Fibroblast of pulmonary artery (primary cell): Measurements from ENCODE around the gene SLC2A10.

Experiments used
- DNase-seq: peaks from one replicate; pipeline ENCODE4 v3.0.0-alpha.2; 2010; ENCODE audit warnings: low read depth
- H3K4me3 ChIP-seq: replicated peaks from 2 replicates; pipeline ENCODE4 v1.5.1; 2011; ENCODE audit warnings: low read depth, mild to moderate bottlenecking, control low read depth, low read length, moderate library complexity
- TF ChIP-seq, protein P1 (sequence below): IDR thresholded peaks from 2 replicates; pipeline ENCODE4 v1.5.1; 2011; ENCODE audit warnings: mild to moderate bottlenecking, control low read depth, low read length, inconsistent platforms; ENCODE audit errors: missing control alignments

SLC2A10 gene

DNA sequence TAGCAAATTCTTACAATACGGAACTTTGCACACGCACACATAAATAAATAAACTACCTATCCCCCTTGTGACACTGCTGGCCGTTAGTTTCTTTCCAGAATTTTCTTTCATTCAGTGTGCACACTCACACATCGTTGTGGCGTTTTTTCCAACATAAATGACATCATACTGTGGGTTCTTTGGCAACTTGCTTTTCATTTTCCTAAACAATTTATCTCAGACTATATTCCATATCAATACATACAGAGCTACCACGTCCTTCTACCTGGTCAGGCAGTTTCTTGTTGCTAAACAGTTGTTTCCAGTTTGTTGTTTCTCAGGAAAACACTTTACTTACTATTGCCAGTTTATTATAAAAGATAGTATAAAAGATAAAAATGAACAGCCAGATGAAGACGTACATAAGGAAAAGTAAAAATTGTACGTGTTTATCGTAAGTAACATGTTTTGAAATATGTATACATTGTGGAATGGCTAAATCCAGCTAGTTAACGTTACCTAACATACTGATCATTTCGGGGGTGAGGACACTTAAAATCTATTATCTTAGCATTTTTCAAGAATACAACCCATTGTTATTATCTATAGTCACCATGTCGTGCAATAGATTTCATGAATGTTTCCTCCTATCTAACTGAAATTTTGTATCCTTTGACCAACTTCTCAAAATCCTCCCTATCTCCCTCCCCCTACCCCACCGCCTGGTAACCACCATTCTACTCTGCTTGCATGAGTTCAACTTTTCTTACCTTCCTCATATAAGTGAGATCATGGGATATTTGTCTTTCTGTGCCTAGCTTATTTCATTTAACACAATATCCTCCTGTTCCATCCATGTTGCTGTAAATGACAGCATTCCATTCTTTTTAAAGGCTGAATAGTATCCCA, 19.0 kb upstream of the SLC2A10 start:
- H3K4me3 ChIP-seq: peak overlapping the region; percentile 77
- TF ChIP-seq, protein P1, sequence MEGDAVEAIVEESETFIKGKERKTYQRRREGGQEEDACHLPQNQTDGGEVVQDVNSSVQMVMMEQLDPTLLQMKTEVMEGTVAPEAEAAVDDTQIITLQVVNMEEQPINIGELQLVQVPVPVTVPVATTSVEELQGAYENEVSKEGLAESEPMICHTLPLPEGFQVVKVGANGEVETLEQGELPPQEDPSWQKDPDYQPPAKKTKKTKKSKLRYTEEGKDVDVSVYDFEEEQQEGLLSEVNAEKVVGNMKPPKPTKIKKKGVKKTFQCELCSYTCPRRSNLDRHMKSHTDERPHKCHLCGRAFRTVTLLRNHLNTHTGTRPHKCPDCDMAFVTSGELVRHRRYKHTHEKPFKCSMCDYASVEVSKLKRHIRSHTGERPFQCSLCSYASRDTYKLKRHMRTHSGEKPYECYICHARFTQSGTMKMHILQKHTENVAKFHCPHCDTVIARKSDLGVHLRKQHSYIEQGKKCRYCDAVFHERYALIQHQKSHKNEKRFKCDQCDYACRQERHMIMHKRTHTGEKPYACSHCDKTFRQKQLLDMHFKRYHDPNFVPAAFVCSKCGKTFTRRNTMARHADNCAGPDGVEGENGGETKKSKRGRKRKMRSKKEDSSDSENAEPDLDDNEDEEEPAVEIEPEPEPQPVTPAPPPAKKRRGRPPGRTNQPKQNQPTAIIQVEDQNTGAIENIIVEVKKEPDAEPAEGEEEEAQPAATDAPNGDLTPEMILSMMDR: no peak
- no peak for DNase-seq

- no peak for DNase-seq
- TF ChIP-seq, protein P1: no peak
- H3K4me3 ChIP-seq: no peak overlapping the region
These were observed 18.3 kb upstream of the SLC2A10 start for GRCh38 chr20:46691196-46691595.

GRCh38 chr20:46694484-46694883, 15.0 kb upstream of the SLC2A10 start:
- TF ChIP-seq, protein P1: no peak
- peak; percentile 82 for DNase-seq
- H3K4me3 ChIP-seq: no peak overlapping the region

GRCh38 chr20:46695892-46696291, 13.6 kb upstream of the SLC2A10 start:
- H3K4me3 ChIP-seq: no peak overlapping the region
- TF ChIP-seq, protein P1: no peak
- DNase-seq: peak; percentile 43

- H3K4me3 ChIP-seq: no peak overlapping the region
- DNase-seq: no peak
- TF ChIP-seq, protein P1: no peak
These were observed 12.6 kb upstream of the SLC2A10 start for GRCh38 chr20:46696791-46697279.

DNA sequence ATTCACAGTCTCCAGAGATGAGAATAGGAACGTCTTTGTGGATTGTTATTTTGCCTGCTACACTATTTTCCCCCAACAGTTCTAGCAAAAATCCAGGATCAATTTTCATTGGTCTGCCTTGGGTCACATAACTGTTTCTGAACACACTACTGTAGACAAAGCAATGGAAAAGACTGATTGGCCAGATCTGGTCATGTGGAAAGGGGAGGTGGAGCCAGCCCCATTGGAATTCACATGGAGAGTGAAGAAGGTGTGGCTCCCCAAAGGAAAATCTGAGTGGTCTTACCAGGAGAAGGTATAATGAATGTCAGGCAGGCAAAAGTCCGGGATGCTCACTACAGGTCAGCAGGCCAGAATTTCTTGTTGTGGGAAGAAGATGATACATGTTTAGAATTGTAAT, 10.7 kb upstream of the SLC2A10 start:
- TF ChIP-seq, protein P1: no peak
- no peak overlapping the region for H3K4me3 ChIP-seq
- DNase-seq: no peak
